OCI-LY1 (cell line): ENCODE data around the gene ASAP3.

Experiments
- H2AFZ ChIP-seq: fragments of 200-600 bp; sonication (generic), shearing (Covaris generic); 2 replicates; pipeline ENCODE4 v1.6.0; 2014; ENCODE audit warnings: antibody characterized with exemption, mild to moderate bottlenecking, low read length
- H3F3A ChIP-seq: fragments of 200-600 bp; sonication (generic), shearing (Covaris generic); 2 replicates; pipeline ENCODE4 v1.6.0; 2014; ENCODE audit warnings: mild to moderate bottlenecking, antibody characterized with exemption, low read length, moderate library complexity; ENCODE audit not compliant: insufficient read depth
- H3K27ac ChIP-seq: fragments of 200-600 bp; sonication (generic); 2 replicates; pipeline ENCODE4 v1.5.1; 2014; ENCODE audit warnings: low read length, mixed run types, mild to moderate bottlenecking, low read depth; ENCODE audit not compliant: poor library complexity, severe bottlenecking
- H3K27me3 ChIP-seq: fragments of 200-600 bp; sonication (generic); 2 replicates; pipeline ENCODE4 v1.6.0; 2014; ENCODE audit warnings: antibody characterized with exemption, mild to moderate bottlenecking, low read length, moderate library complexity; ENCODE audit not compliant: insufficient read depth
- H3K36me3 ChIP-seq: fragments of 200-600 bp; sonication (generic); 2 replicates; pipeline ENCODE4 v1.6.1; 2014; ENCODE audit warnings: mild to moderate bottlenecking, antibody characterized with exemption, low read length, moderate library complexity, mixed read lengths; ENCODE audit not compliant: insufficient read depth
- H3K4me1 ChIP-seq: fragments of 200-600 bp; sonication (generic); 2 replicates; pipeline ENCODE4 v1.5.1; 2014; ENCODE audit warnings: mild to moderate bottlenecking, low read length, moderate library complexity; ENCODE audit not compliant: insufficient read depth, severe bottlenecking
- H3K4me2 ChIP-seq: fragments of 200-600 bp; sonication (generic), shearing (Covaris generic); 2 replicates; pipeline ENCODE4 v1.6.1; 2014; ENCODE audit warnings: low read length
- H3K4me3 ChIP-seq: fragments of 200-600 bp; sonication (generic); 2 replicates; pipeline ENCODE4 v1.5.1; 2014; ENCODE audit warnings: low read length, low read depth, mild to moderate bottlenecking, mixed read lengths; ENCODE audit not compliant: poor library complexity, severe bottlenecking
- H3K79me2 ChIP-seq: fragments of 200-600 bp; shearing (Covaris generic); 2 replicates; pipeline ENCODE4 v1.6.1; 2016; ENCODE audit warnings: mixed run types, low read length, mixed read lengths; ENCODE audit not compliant: insufficient read depth
- H3K9ac ChIP-seq: fragments of 200-600 bp; sonication (generic), shearing (Covaris generic); 2 replicates; pipeline ENCODE4 v1.6.1; 2014; ENCODE audit warnings: mild to moderate bottlenecking, low read length, mixed read lengths
- H3K9me2 ChIP-seq: fragments of 200-600 bp; sonication (generic), shearing (Covaris generic); 2 replicates; pipeline ENCODE4 v1.6.1; 2014; ENCODE audit warnings: low read depth, mild to moderate bottlenecking, low read length, mixed read lengths
- H3K9me3 ChIP-seq: fragments of 200-600 bp; shearing (Covaris generic); 2 replicates; pipeline ENCODE4 v1.6.1; 2014; ENCODE audit warnings: low read length, mixed read lengths
- H4K20me1 ChIP-seq: fragments of 200-600 bp; sonication (generic), shearing (Covaris generic); 2 replicates; pipeline ENCODE4 v1.6.0; 2016; ENCODE audit warnings: mild to moderate bottlenecking, low read length; ENCODE audit not compliant: insufficient read depth
- EZH2 ChIP-seq: fragments of 200-600 bp; sonication (generic), shearing (Covaris generic); IDR thresholded peaks from 2 replicates; pipeline ENCODE4 v1.8.0; 2017; ENCODE audit warnings: borderline replicate concordance, mixed run types, mild to moderate bottlenecking, antibody characterized with exemption, low read length, moderate library complexity, mixed read lengths
- TF ChIP-seq, protein P1 (sequence below): fragments of 200-600 bp; sonication (generic), shearing (Covaris generic); IDR thresholded peaks from 2 replicates; pipeline ENCODE4 v1.5.1; 2017; ENCODE audit warnings: mild to moderate bottlenecking, antibody characterized with exemption, low read length, moderate library complexity, mixed read lengths

ASAP3 gene

DNA sequence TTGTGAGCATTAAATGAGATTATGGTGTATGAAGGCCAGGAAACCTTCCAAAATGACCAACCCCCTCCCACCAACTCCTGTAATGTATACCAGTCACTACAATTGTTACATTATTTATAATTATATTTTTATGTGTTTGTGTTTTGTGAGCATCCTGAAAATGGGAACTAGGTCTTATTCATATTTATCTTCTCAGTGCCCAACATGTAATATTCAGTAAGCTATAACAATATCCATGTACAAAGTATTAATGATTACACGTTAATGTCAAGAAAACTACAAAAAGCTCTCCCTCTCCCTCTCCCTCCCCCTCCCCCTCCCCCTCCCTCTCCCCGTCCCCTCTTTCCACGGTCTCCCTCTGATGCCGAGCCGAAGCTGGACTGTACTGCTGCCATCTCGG, 19.0 kb upstream of the ASAP3 start:
- Histone ChIP-seq H3K4me3 (no peak overlapping the region), H2AFZ (no peak overlapping the region), H4K20me1 (no peaks in the 10 kb centered on the region), H3K79me2 (no peaks in the 10 kb centered on the region), H3F3A (0 out of 2 replicates have a peak, but pooled peaks cover 8% of the 10 kb centered on the region), H3K27me3 (no peaks in the 10 kb centered on the region), H3K4me1 (no peaks in the 10 kb centered on the region), H3K9me2 (no peaks in the 10 kb centered on the region), H3K4me2 (no peak overlapping the region), H3K9me3 (no peaks in the 10 kb centered on the region), H3K9ac (no peak overlapping the region), H3K36me3 (peaks cover 29% of the 10 kb centered on the region), H3K27ac (no peak overlapping the region)
- TF ChIP-seq EZH2, result no peak
- TF ChIP-seq, protein P1, sequence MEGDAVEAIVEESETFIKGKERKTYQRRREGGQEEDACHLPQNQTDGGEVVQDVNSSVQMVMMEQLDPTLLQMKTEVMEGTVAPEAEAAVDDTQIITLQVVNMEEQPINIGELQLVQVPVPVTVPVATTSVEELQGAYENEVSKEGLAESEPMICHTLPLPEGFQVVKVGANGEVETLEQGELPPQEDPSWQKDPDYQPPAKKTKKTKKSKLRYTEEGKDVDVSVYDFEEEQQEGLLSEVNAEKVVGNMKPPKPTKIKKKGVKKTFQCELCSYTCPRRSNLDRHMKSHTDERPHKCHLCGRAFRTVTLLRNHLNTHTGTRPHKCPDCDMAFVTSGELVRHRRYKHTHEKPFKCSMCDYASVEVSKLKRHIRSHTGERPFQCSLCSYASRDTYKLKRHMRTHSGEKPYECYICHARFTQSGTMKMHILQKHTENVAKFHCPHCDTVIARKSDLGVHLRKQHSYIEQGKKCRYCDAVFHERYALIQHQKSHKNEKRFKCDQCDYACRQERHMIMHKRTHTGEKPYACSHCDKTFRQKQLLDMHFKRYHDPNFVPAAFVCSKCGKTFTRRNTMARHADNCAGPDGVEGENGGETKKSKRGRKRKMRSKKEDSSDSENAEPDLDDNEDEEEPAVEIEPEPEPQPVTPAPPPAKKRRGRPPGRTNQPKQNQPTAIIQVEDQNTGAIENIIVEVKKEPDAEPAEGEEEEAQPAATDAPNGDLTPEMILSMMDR, result no peak

- no peak overlapping the region for H3K9ac ChIP-seq
- H3K27ac ChIP-seq, result no peak overlapping the region
- no peak overlapping the region for H2AFZ ChIP-seq
- no peaks in the 10 kb centered on the region for H4K20me1 ChIP-seq
- H3K9me2 ChIP-seq, result no peaks in the 10 kb centered on the region
- peaks cover 9% of the 10 kb centered on the region for H3K4me1 ChIP-seq
- no peak overlapping the region for H3K4me2 ChIP-seq
- H3K9me3 ChIP-seq, result no peaks in the 10 kb centered on the region
- H3F3A ChIP-seq, result no peaks in the 10 kb centered on the region
- TF ChIP-seq, protein P1, result no peak
- TF ChIP-seq EZH2, result no peak
- no peaks in the 10 kb centered on the region for H3K79me2 ChIP-seq
- no peak overlapping the region for H3K4me3 ChIP-seq
- H3K27me3 ChIP-seq, result no peaks in the 10 kb centered on the region
- peaks cover 5% of the 10 kb centered on the region for H3K36me3 ChIP-seq
These were observed 16.5 kb upstream of the ASAP3 start for GRCh38 chr1:23500466-23500865.

DNA sequence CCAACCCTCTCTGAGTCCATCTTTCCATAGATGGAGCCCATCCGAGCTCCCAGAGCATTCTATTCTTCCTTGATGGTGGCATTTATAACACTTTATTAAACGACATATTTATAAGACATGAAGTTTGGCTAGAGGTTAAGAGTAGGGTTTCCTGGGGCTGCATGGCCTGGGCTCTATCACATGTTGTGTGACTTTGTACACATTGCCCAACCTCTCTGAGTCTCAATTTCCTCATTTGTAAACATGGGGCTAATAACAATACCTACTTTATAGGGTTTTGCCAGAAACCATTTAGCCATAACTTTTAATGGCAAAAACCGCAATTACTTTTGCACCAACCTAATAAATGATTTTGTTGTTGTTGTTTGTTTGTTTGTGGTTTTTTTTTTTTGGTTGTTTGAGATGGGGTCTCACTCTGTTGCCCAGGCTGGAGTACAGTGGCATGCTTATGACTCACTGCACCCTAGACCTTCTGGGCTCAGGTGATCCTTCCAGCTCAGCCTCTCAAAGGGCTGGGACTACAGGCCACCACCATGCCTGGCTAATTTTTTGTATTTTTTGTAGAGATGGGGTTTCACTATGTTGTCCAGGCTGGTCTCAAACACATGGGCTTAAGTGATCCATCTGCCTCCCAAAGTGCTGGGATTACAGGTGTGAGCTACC, 13.9 kb upstream of the ASAP3 start:
- no peak overlapping the region for H3K27ac ChIP-seq
- H3K9me2 ChIP-seq, result no peaks in the 10 kb centered on the region
- no peaks in the 10 kb centered on the region for H3K27me3 ChIP-seq
- TF ChIP-seq EZH2, result no peak
- TF ChIP-seq, protein P1, result no peak
- no peak overlapping the region for H3K4me3 ChIP-seq
- H3K79me2 ChIP-seq, result no peaks in the 10 kb centered on the region
- H3K9ac ChIP-seq, result no peak overlapping the region
- no peaks in the 10 kb centered on the region for H3K9me3 ChIP-seq
- H2AFZ ChIP-seq, result no peak overlapping the region
- no peaks in the 10 kb centered on the region for H3K36me3 ChIP-seq
- H4K20me1 ChIP-seq, result no peaks in the 10 kb centered on the region
- no peak overlapping the region for H3K4me2 ChIP-seq
- H3K4me1 ChIP-seq, result peaks cover 9% of the 10 kb centered on the region
- H3F3A ChIP-seq, result no peaks in the 10 kb centered on the region
